ENCODE measurements around the gene SH3BGR. TPM values are rescaled to one million over a fixed set of nuclear protein-coding genes. Genes with fewer than 3 reads are reported as not detected.
A peak's percentile ranks its signal among the peaks of the same experiment; 100 is the strongest.

SH3BGR gene
- total and polyA plus RNA-seq, 12 donors, result 8.9 to 97.3 (median 18.7) TPM

DNA sequence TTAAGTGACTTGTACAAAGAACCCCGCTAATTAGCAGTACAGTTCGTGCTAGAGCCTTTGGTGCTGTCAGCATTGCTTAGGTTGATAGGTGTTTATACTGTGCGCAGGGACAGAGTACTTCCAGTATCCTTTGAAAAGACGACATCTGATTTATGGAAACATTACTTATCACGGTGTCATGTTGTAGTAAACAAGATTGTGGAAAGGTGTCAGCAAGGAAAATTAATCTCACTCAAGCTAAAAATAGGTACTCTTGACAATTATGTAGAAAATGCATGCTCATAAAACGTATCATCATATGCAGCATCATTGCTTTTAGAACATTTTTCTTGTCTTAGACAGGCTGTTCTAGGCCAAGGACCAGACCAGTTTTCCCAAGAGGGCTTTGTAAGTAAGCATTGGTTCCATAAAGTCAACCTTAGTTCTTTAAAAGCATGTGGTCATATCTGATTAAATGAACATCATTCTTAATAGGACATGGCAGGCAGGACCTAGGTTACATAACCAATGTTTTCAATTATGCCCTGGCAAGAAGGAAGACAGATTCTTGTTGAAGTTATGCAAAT is 33.0 kb downstream of the SH3BGR start:
- no peak overlapping the region for H3K4me3 ChIP-seq
- peak overlapping the region in 3 of 5 donors; percentile 30 to 36 (median 35) for H3K27ac ChIP-seq
- TF ChIP-seq, protein P1, sequence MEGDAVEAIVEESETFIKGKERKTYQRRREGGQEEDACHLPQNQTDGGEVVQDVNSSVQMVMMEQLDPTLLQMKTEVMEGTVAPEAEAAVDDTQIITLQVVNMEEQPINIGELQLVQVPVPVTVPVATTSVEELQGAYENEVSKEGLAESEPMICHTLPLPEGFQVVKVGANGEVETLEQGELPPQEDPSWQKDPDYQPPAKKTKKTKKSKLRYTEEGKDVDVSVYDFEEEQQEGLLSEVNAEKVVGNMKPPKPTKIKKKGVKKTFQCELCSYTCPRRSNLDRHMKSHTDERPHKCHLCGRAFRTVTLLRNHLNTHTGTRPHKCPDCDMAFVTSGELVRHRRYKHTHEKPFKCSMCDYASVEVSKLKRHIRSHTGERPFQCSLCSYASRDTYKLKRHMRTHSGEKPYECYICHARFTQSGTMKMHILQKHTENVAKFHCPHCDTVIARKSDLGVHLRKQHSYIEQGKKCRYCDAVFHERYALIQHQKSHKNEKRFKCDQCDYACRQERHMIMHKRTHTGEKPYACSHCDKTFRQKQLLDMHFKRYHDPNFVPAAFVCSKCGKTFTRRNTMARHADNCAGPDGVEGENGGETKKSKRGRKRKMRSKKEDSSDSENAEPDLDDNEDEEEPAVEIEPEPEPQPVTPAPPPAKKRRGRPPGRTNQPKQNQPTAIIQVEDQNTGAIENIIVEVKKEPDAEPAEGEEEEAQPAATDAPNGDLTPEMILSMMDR (IDR thresholded peaks at IDR 0.05), result no peak
- TF ChIP-seq POLR2A (IDR thresholded peaks at IDR 0.05), result no peak
- H3K27me3 ChIP-seq, result no peaks in the 10 kb centered on the region
- intact Hi-C loops (cut with DNase I), result no loop called here
- H3K36me3 ChIP-seq (replicated peaks in 1 of 2), result no peaks in the 10 kb centered on the region
- no peaks in the 10 kb centered on the region for H3K9me3 ChIP-seq (replicated peaks in 1 of 3)
- no peak for DNase-seq
- peaks cover 24 to 27% of the 10 kb centered on the region in 2 donors for H3K4me1 ChIP-seq (replicated peaks in 1 of 2)
- WGBS, 4 donors, result 50 to 64% (median 57%) methylated on average over 6 of the region's 6 CpGs

DNA sequence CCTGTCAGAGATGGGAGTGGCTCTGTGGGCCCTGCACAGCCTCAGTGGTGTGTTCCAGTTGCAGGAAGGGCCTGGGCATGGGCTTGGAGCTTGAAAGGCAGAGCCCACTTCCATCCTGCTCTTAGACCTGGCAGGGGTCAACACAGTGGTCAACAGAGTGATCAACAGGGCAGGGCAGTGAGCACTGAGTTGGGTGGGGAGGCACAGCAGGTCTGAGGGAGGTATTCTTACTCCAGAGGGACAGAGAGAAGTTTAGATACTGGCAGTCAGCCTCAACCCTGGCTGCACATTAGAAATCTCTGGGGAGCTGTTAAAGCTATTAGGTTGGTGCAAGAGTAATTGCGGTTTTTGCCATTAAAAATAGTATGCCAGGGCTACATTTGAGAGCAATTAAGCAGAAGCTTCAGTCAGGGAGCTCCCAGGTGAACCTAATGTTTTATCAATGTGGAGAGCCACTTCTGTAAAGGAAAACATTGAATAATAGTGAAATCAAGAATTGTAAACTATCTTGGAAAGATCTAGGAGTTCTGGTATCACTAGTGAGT is 37.7 kb downstream of the SH3BGR start:
- no peak overlapping the region for H3K27ac ChIP-seq
- no peaks in the 10 kb centered on the region for H3K36me3 ChIP-seq (replicated peaks in 1 of 2)
- WGBS, 4 donors, result 71 to 88% (median 77%) methylated on average over 1 of the region's 1 CpG
- H3K27me3 ChIP-seq, result no peaks in the 10 kb centered on the region
- H3K4me1 ChIP-seq (replicated peaks in 1 of 2), result peaks cover 5% of the 10 kb centered on the region in 2 donors
- TF ChIP-seq, protein P1 (IDR thresholded peaks at IDR 0.05), result no peak
- TF ChIP-seq POLR2A (IDR thresholded peaks at IDR 0.05), result no peak
- intact Hi-C loops (cut with DNase I), result no loop called here
- no peak overlapping the region for H3K4me3 ChIP-seq
- peaks cover 0 to 4% (median 0%) of the 10 kb centered on the region in 3 donors for H3K9me3 ChIP-seq (replicated peaks in 1 of 3)
- DNase-seq, result no peak

DNA sequence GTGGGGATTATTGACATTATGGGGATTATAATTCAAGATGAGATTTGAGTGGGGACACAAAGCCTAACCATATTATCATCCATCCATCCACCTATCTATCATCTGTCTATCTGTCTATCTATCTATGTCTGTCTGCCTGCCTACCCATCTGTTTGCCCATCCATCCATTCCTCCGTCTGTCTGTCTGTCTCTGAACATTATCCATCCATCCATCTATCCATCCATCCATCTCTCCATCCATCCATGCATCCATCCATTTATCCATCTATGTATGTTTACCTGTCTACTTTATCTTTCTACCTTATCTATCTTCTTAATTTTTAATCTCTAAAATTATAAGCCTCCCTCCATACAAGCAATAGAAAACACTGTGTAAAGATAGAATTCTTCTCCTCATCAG is 47.4 kb downstream of the SH3BGR start:
- no peak overlapping the region for H3K4me3 ChIP-seq
- H3K27ac ChIP-seq, result no peak overlapping the region
- TF ChIP-seq, protein P1 (IDR thresholded peaks at IDR 0.05), result no peak
- no peak for TF ChIP-seq POLR2A (IDR thresholded peaks at IDR 0.05)
- intact Hi-C loops (cut with DNase I), result no loop called here
- no peaks in the 10 kb centered on the region for H3K36me3 ChIP-seq (replicated peaks in 1 of 2)
- WGBS, 4 donors, result 92 to 96% (median 96%) methylated on average over 1 of the region's 1 CpG
- no peak for DNase-seq
- H3K27me3 ChIP-seq, result no peaks in the 10 kb centered on the region
- no peaks in the 10 kb centered on the region for H3K4me1 ChIP-seq (replicated peaks in 1 of 2)
- H3K9me3 ChIP-seq (replicated peaks in 1 of 3), result peaks cover 0 to under 1% (median 0%) of the 10 kb centered on the region in 3 donors

DNA sequence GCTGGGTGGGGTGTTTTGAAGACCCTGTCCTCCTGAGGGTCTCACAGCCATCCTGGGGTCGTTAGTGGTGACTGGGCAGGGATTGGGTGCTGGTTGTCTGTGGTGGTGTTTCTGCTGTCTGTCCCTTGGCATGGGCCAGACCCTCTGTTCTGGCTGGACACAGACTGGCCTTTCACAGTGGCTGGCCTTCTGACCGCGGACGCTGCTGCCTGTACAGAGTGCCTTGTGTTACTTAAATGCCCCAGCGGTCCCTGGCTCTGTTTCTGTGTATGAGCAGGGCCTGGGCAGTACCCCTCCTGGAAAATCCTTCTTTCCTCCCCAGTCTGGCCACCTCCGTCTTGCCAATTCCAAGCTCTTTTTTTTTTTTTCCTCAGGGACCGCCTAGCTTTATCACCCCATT is 50.9 kb downstream of the SH3BGR start:
- WGBS, 4 donors, result 73 to 89% (median 83%) methylated on average over 6 to 7 of the region's 7 CpGs
- no peak for TF ChIP-seq POLR2A (IDR thresholded peaks at IDR 0.05)
- TF ChIP-seq, protein P1 (IDR thresholded peaks at IDR 0.05), result no peak
- Histone ChIP-seq H3K27ac (no peak overlapping the region), H3K27me3 (no peaks in the 10 kb centered on the region), H3K4me1 (replicated peaks in 1 of 2) (no peaks in the 10 kb centered on the region), H3K9me3 (replicated peaks in 1 of 3) (no peaks in the 10 kb centered on the region), H3K4me3 (no peak overlapping the region), H3K36me3 (replicated peaks in 1 of 2) (no peaks in the 10 kb centered on the region)
- intact Hi-C loops (cut with DNase I), result no loop called here
- no peak for DNase-seq
